SH-SY5Y (cell line): ENCODE results near the gene ACOXL.

Source experiments
- GATA2 ChIP-seq: IDR thresholded peaks from 2 replicates; pipeline ENCODE4 v1.6.1; 2011; ENCODE audit warnings: mild to moderate bottlenecking, low read depth, low read length
- GATA3 ChIP-seq: IDR thresholded peaks from 2 replicates; pipeline ENCODE4 v1.6.1; 2011; ENCODE audit warnings: low read depth, mild to moderate bottlenecking, low read length, moderate library complexity

DNA sequence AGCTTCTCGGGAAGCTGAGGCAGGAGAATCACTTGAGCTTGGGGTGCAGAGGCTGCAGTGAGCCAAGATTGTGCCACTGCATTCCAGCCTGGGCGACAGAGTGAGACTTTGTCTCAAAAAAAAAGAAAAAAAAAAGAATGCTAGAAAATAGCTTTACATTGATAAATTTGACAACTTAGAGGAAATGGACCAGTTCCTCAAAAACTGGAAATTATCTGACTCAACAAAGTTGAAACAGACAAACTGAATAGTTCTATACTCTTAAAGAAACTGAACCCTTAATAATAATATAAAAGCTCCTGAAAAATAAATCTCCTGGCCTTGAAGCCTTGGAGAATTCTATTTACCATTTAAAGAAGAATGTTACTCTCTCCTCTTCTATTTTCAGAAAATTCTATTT is 237.3 kb downstream of the ACOXL start:
- TF ChIP-seq GATA3 (no peak), GATA2 (no peak)
